A549 (cell line): Measurements from ENCODE around the gene WIF1. TPM values are rescaled to one million over a fixed set of nuclear protein-coding genes. Genes with fewer than 3 reads are reported as not detected.
A peak's percentile ranks its signal among the peaks of the same experiment; 100 is the strongest.

Experiments used
- ATAC-seq, 2 experiments: fragments of 200-7000 bp in 1 of 2; fragments of >200 bp in 1 of 2; cut with Nextera tagmentation in 1 of 2; cut with Tn5 transposase in 1 of 2; 3 replicates each; pipeline versions ENCODE4 v1.8.0 to v1.9.1; 2018 to 2020; ENCODE audit warnings: mild to moderate bottlenecking in 1 of 2, moderate library complexity in 1 of 2
- CTCF ChIA-PET: fragments of 300-600 bp; sonication (Branson Sonifier 250); formaldehyde crosslinking; extraction: SDS; loops from one replicate; lab custom pipeline; 2021; ENCODE audit warnings: antibody characterized with exemption, inconsistent platforms; lab: Yijun Ruan, JAX
- POLR2A ChIA-PET: fragments of 350-600 bp; formaldehyde crosslinking; extraction: SDS; loops from one replicate; lab custom pipeline; 2021; ENCODE audit warnings: antibody characterized with exemption, inconsistent platforms; lab: Yijun Ruan, JAX
- DNase-seq, 2 experiments: peaks; one replicate each; pipeline versions ENCODE4 v3.0.0 to v3.0.0-alpha.2; 2011 to 2016; ENCODE audit warnings: low read depth in 1 of 2, low spot score in 1 of 2
- FAIRE-seq: peaks from 2 replicates; lab custom pipeline; 2011; peaks lifted over from hg19 to GRCh38; lab: Jason Lieb, UNC
- H3K27ac ChIP-seq, 2 experiments: fragments of >200 bp; sonication (Bioruptor Twin); formaldehyde crosslinking; 3 replicates each; pipeline ENCODE4 v1.5.1; 2016 to 2017
- H3K4me1 ChIP-seq: fragments of >200 bp; sonication (Bioruptor Twin); formaldehyde crosslinking; 3 replicates; pipeline ENCODE4 v1.6.1; 2016
- H3K4me2 ChIP-seq: fragments of >200 bp; sonication (Bioruptor Twin); formaldehyde crosslinking; 3 replicates; pipeline ENCODE4 v1.6.1; 2016
- H3K4me3 ChIP-seq: fragments of >200 bp; sonication (Bioruptor Twin); formaldehyde crosslinking; 3 replicates; pipeline ENCODE4 v1.5.1; 2016
- H3K9me3 ChIP-seq: fragments of >200 bp; sonication (Bioruptor Twin); formaldehyde crosslinking; 3 replicates; pipeline ENCODE4 v1.6.1; 2016
- BCL3 ChIP-seq: fragments of >200 bp; sonication (Bioruptor Twin); formaldehyde crosslinking; IDR thresholded peaks from 3 replicates; pipeline ENCODE4 v1.6.1; 2016
- CEBPB ChIP-seq, 2 experiments: fragments of >200 bp in 1 of 2; sonication (Bioruptor Twin) in 1 of 2; formaldehyde crosslinking in 1 of 2; IDR thresholded peaks; 2 replicates each; pipeline ENCODE4 v1.6.1; 2012 to 2016
- CHD2 ChIP-seq: fragments of 150-350 bp; IDR thresholded peaks from 2 replicates; pipeline ENCODE4 v1.6.1; 2014; ENCODE audit warnings: low read length; ENCODE audit not compliant: partially characterized antibody
- ELK1 ChIP-seq: fragments of 150-350 bp; IDR thresholded peaks from 2 replicates; pipeline ENCODE4 v1.6.1; 2014; ENCODE audit warnings: low read depth, mild to moderate bottlenecking, low read length
- ESRRA ChIP-seq: fragments of 150-350 bp; IDR thresholded peaks from 2 replicates; pipeline ENCODE4 v1.6.1; 2014; ENCODE audit warnings: mild to moderate bottlenecking, low read length, borderline replicate concordance
- FOXS1 ChIP-seq: fragments of 250-450 bp; sonication (Bioruptor Pico); IDR thresholded peaks from 2 replicates; pipeline ENCODE4 v1.5.0; 2020; ENCODE audit warnings: mild to moderate bottlenecking, moderate library complexity
- GATA3 ChIP-seq: IDR thresholded peaks from 2 replicates; pipeline ENCODE4 v1.6.1; 2012; ENCODE audit warnings: borderline replicate concordance
- HES2 ChIP-seq: fragments of >200 bp; sonication (Bioruptor Twin); formaldehyde crosslinking; IDR thresholded peaks from 2 replicates; pipeline ENCODE4 v1.6.1; 2016
- HEYL ChIP-seq: fragments of 250-450 bp; sonication (Bioruptor Pico); IDR thresholded peaks from 2 replicates; pipeline ENCODE4 v1.8.0; 2021; ENCODE audit warnings: mild to moderate bottlenecking, moderate library complexity
- KDM1A ChIP-seq: fragments of 200-600 bp; sonication (generic); IDR thresholded peaks from 2 replicates; pipeline ENCODE4 v1.6.1; 2016; ENCODE audit warnings: low read depth, mild to moderate bottlenecking
- NFE2L2 ChIP-seq: fragments of 150-350 bp; conservative IDR thresholded peaks from 2 replicates; pipeline ENCODE4 v1.6.1; 2014; ENCODE audit warnings: low read length
- NR3C1 ChIP-seq: fragments of >200 bp; sonication (Bioruptor Twin); formaldehyde crosslinking; IDR thresholded peaks from 3 replicates; pipeline ENCODE4 v1.6.1; 2017
- PHF8 ChIP-seq: fragments of 200-600 bp; sonication (generic); IDR thresholded peaks from 2 replicates; pipeline ENCODE4 v1.6.1; 2016; ENCODE audit warnings: low read depth, mild to moderate bottlenecking, antibody characterized with exemption, moderate library complexity, borderline replicate concordance
- POLR2A ChIP-seq: IDR thresholded peaks from 2 replicates; pipeline ENCODE4 v1.6.1; 2012; ENCODE audit warnings: mild to moderate bottlenecking, low read length
- RAD21 ChIP-seq, 2 experiments: fragments of >200 bp in 1 of 2; sonication (Bioruptor Twin) in 1 of 2; formaldehyde crosslinking in 1 of 2; IDR thresholded peaks in 1 of 2; conservative IDR thresholded peaks in 1 of 2; 2 replicates in 1 of 2; 3 replicates in 1 of 2; pipeline ENCODE4 v1.6.1; 2012 to 2018; ENCODE audit warnings: inconsistent platforms in 1 of 2
- RARB ChIP-seq: fragments of 250-450 bp; sonication (Bioruptor Pico); IDR thresholded peaks from 2 replicates; pipeline ENCODE4 v1.8.0; 2021; ENCODE audit warnings: mild to moderate bottlenecking, moderate library complexity
- RCOR1 ChIP-seq: fragments of 150-350 bp; IDR thresholded peaks from 2 replicates; pipeline ENCODE4 v1.6.1; 2014; ENCODE audit warnings: antibody characterized with exemption, low read length, low read depth
- REST ChIP-seq: fragments of 200-600 bp; sonication (generic); IDR thresholded peaks from 2 replicates; pipeline ENCODE4 v1.6.1; 2016; ENCODE audit warnings: antibody characterized with exemption, mild to moderate bottlenecking, moderate library complexity
- SMC3 ChIP-seq: fragments of >200 bp; sonication (Bioruptor Twin); formaldehyde crosslinking; IDR thresholded peaks from 3 replicates; pipeline ENCODE4 v1.6.1; 2018; ENCODE audit warnings: inconsistent platforms
- SREBF2 ChIP-seq: fragments of 450-650 bp; IDR thresholded peaks from 2 replicates; pipeline ENCODE4 v1.6.1; 2014; ENCODE audit warnings: mild to moderate bottlenecking, moderate library complexity
- ZFP36 ChIP-seq: fragments of 450-650 bp; IDR thresholded peaks from 2 replicates; pipeline ENCODE4 v1.6.1; 2014; ENCODE audit warnings: borderline replicate concordance; ENCODE audit not compliant: partially characterized antibody
- ZNF302 ChIP-seq: fragments of 250-450 bp; sonication (Bioruptor Pico); IDR thresholded peaks from 2 replicates; pipeline ENCODE4 v1.9.0; 2021; ENCODE audit warnings: inconsistent platforms, mild to moderate bottlenecking, moderate library complexity
- WGBS: methylation state at CpG from one replicate; pipeline ENCODE4 v1.1.6; 2017; ENCODE audit errors: missing lambda C conversion rate; 5-methylcytosine and 5-hydroxymethylcytosine counted together
- polyA plus RNA-seq, 4 experiments: library from polyadenylated mRNA; depleted of rRNA in 3 of 4; stranded (reverse); fragments of >200 nt; fragmentation: RNase III in 1 of 4; extraction: RNeasy Plus Mini Kit Qiagen cat#74134 plus additional on column Dnase treatment in 1 of 4; gene quantifications; 2 replicates in 3 of 4; 3 replicates in 1 of 4; pipeline ENCODE4 v1.2.3, GENCODE V29; 2011 to 2017
- TF ChIP-seq, protein P1 (sequence below): IDR thresholded peaks from 2 replicates; pipeline ENCODE4 v1.6.1; 2012; ENCODE audit warnings: low read depth, borderline replicate concordance
- TF ChIP-seq, protein P2 (sequence below): IDR thresholded peaks from 2 replicates; pipeline ENCODE4 v1.6.1; 2012
- TF ChIP-seq, protein P3 (sequence below): fragments of >200 bp; sonication (Bioruptor Twin); formaldehyde crosslinking; IDR thresholded peaks from 3 replicates; pipeline ENCODE4 v1.5.1; 2016

The WIF1 gene
- polyA plus RNA-seq, 2 of the 4 experiments (the other 2 are of a cell fraction) = not detected

GRCh38 chr12:65125247-65125646 is 4.1 kb upstream of the WIF1 start:
- Histone ChIP-seq H3K4me1 (no peaks in the 10 kb centered on the region; the same call in 2 of the 3 replicates), H3K4me2 (no peak overlapping the region), H3K9me3 (no peaks in the 10 kb centered on the region), H3K4me3 (no peak overlapping the region), H3K27ac (no peak overlapping the region)
- no peak for DNase-seq
- ChIA-PET POLR2A (no interaction called here), CTCF (interaction anchor here (1.0 to 1.9 kb wide), 5 partner anchors 19 to 323 kb away, joined by 3 to 5 read pairs (median 4); no protein-coding TSS in a partner anchor)
- WGBS = 5% methylated on average over 1 of the region's 1 CpG
- FAIRE-seq = no peak
- ATAC-seq = no peak
- no peak for TF ChIP-seq NFE2L2
- no peak for TF ChIP-seq SREBF2
- TF ChIP-seq RARB (CRISPR knock-in tag) = no peak
- no peak for TF ChIP-seq PHF8
- no peak for TF ChIP-seq ZNF302
- TF ChIP-seq REST = no peak
- TF ChIP-seq, protein P1, sequence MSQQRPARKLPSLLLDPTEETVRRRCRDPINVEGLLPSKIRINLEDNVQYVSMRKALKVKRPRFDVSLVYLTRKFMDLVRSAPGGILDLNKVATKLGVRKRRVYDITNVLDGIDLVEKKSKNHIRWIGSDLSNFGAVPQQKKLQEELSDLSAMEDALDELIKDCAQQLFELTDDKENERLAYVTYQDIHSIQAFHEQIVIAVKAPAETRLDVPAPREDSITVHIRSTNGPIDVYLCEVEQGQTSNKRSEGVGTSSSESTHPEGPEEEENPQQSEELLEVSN = no peak
- TF ChIP-seq SMC3 = no peak
- no peak for TF ChIP-seq CHD2
- no peak for TF ChIP-seq KDM1A
- no peak for TF ChIP-seq POLR2A
- no peak for TF ChIP-seq BCL3
- no peak for TF ChIP-seq GATA3
- TF ChIP-seq ZFP36 = no peak
- no peak for TF ChIP-seq HEYL
- TF ChIP-seq ESRRA = no peak
- TF ChIP-seq ELK1 = no peak
- TF ChIP-seq NR3C1 = no peak

DNA sequence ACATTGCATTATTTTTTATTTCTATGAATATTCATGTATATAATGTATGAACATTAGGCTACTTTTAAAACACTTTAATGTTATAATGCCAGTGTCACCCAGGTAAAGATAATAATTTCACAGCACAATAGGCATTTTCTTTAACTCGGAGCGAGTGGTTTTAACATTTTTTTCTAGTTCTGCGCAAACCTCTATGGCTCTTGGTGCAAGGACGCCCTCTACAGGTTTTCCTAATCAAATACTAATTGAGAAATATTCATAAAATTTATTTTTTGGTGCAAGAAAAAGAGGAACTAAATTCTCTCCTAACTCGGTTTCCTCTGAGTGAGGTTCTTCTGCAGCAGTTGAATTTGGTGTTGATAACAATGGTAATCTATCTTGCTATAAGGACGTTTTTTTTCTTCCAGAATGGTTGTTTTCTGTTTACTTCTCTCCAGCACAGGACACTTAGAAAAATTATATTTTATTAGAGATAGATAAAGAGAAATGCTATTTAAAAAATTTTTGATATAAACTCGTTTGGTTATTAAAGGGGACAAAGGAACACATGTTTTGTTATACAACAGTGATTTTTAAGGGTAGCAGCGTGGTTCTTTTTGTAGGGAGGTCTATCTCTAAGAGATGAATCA is 2.4 kb upstream of the WIF1 start:
- Histone ChIP-seq H3K9me3 (no peaks in the 10 kb centered on the region), H3K27ac (no peak overlapping the region), H3K4me2 (peak overlapping the region; percentile 33; the same call in 1 of the 3 replicates), H3K4me1 (no peaks in the 10 kb centered on the region; the same call in 2 of the 3 replicates), H3K4me3 (no peak overlapping the region)
- peak in 1 of 2 experiments; percentile 51 for DNase-seq
- POLR2A ChIA-PET = no interaction called here
- WGBS = 9% methylated on average over 8 of the region's 8 CpGs
- TF ChIP-seq PHF8 (no peak), RARB (CRISPR knock-in tag) (no peak), HES2 (no peak), RAD21 (conservative IDR thresholded peaks at IDR 0.05 in 1 of 2, IDR thresholded peaks at IDR 0.05 in 1 of 2) (peak; percentile 80 to 84), SMC3 (peak; percentile 65), CEBPB (IDR thresholded peaks at IDR 0.05) (peak in 1 of 2 experiments; percentile 44; a peak in 1 of 4 replicates), FOXS1 (CRISPR knock-in tag) (no peak), RCOR1 (no peak)
- TF ChIP-seq, protein P2, sequence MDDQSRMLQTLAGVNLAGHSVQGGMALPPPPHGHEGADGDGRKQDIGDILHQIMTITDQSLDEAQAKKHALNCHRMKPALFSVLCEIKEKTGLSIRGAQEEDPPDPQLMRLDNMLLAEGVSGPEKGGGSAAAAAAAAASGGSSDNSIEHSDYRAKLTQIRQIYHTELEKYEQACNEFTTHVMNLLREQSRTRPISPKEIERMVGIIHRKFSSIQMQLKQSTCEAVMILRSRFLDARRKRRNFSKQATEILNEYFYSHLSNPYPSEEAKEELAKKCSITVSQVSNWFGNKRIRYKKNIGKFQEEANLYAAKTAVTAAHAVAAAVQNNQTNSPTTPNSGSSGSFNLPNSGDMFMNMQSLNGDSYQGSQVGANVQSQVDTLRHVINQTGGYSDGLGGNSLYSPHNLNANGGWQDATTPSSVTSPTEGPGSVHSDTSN = no peak
- TF ChIP-seq, protein P3, sequence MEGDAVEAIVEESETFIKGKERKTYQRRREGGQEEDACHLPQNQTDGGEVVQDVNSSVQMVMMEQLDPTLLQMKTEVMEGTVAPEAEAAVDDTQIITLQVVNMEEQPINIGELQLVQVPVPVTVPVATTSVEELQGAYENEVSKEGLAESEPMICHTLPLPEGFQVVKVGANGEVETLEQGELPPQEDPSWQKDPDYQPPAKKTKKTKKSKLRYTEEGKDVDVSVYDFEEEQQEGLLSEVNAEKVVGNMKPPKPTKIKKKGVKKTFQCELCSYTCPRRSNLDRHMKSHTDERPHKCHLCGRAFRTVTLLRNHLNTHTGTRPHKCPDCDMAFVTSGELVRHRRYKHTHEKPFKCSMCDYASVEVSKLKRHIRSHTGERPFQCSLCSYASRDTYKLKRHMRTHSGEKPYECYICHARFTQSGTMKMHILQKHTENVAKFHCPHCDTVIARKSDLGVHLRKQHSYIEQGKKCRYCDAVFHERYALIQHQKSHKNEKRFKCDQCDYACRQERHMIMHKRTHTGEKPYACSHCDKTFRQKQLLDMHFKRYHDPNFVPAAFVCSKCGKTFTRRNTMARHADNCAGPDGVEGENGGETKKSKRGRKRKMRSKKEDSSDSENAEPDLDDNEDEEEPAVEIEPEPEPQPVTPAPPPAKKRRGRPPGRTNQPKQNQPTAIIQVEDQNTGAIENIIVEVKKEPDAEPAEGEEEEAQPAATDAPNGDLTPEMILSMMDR = peak; percentile 86
- no peak for ATAC-seq
- CTCF ChIA-PET = interaction anchor here (0.6 to 4.8 kb wide), 13 partner anchors 11 to 387 kb away, joined by 3 to 34 read pairs (median 3); no protein-coding TSS in a partner anchor
- FAIRE-seq = no peak
